Chondrocyte (in vitro differentiated cells): ENCODE measurements around the gene PRXL2B. TPM values are rescaled to one million over a fixed set of nuclear protein-coding genes. Genes with fewer than 3 reads are reported as not detected.
"Not testable (repeated sequence)": the region's sequence is repeated elsewhere in the genome, so short reads cannot be mapped to it uniquely, and the experiment has no call there.

ENCODE experiments used
- DNase-seq: peaks from one replicate; pipeline ENCODE4 v3.0.0; 2021; ENCODE audit warnings: mixed read lengths, low spot score
- H3K27ac Mint-ChIP-seq: one replicate; pipeline ENCODE4 v1.8.0; 2021; ENCODE audit warnings: mild to moderate bottlenecking, moderate library complexity, mixed read lengths; ENCODE audit not compliant: unreplicated experiment
- H3K27me3 Mint-ChIP-seq: 2 replicates; pipeline ENCODE4 v1.8.0; 2021; ENCODE audit warnings: low read depth, mixed read lengths
- H3K36me3 Mint-ChIP-seq: 2 replicates; pipeline ENCODE4 v1.8.0; 2021; ENCODE audit warnings: low read depth, mixed read lengths
- H3K4me1 Mint-ChIP-seq: 2 replicates; pipeline ENCODE4 v1.8.0; 2021; ENCODE audit warnings: low read depth, mild to moderate bottlenecking, mixed read lengths
- H3K4me3 Mint-ChIP-seq: one replicate; pipeline ENCODE4 v1.8.0; 2021; ENCODE audit warnings: mild to moderate bottlenecking, moderate library complexity, mixed read lengths; ENCODE audit not compliant: unreplicated experiment
- H3K9me3 Mint-ChIP-seq: 2 replicates; pipeline ENCODE4 v1.8.0; 2021; ENCODE audit warnings: low read depth, mixed read lengths
- CTCF ChIP-seq: fragments of 200-600 bp; sonication (generic); IDR thresholded peaks from 2 replicates; pipeline ENCODE4 v1.5.0; 2021; ENCODE audit warnings: antibody characterized with exemption, mild to moderate bottlenecking, moderate library complexity
- total RNA-seq: library from RNA; stranded (reverse); gene quantifications from 3 replicates; pipeline ENCODE4 v1.2.1, GENCODE V29; 2021

Gene PRXL2B
- total RNA-seq, 1 donor from 2014 or later = 25.6 TPM

- DNase-seq = no peak
- TF ChIP-seq CTCF = no peak
- no peak overlapping the region for H3K4me3 Mint-ChIP-seq
- no peak overlapping the region for H3K27ac Mint-ChIP-seq
- H3K4me1 Mint-ChIP-seq = peaks cover 3% of the 10 kb centered on the region
- H3K9me3 Mint-ChIP-seq = no peaks in the 10 kb centered on the region
- H3K27me3 Mint-ChIP-seq = peaks cover 3% of the 10 kb centered on the region
- H3K36me3 Mint-ChIP-seq = no peaks in the 10 kb centered on the region
These were observed 20.2 kb upstream of the PRXL2B start for GRCh38 chr1:2566101-2567045.

GRCh38 chr1:2567083-2567679 lies 19.4 kb upstream of the PRXL2B start:
- Mint-ChIP-seq H3K27ac (no peak overlapping the region), H3K4me1 (peaks cover 3% of the 10 kb centered on the region), H3K36me3 (no peaks in the 10 kb centered on the region), H3K4me3 (no peak overlapping the region), H3K9me3 (no peaks in the 10 kb centered on the region), H3K27me3 (peaks cover 3% of the 10 kb centered on the region)
- TF ChIP-seq CTCF = no peak
- no peak for DNase-seq

DNA sequence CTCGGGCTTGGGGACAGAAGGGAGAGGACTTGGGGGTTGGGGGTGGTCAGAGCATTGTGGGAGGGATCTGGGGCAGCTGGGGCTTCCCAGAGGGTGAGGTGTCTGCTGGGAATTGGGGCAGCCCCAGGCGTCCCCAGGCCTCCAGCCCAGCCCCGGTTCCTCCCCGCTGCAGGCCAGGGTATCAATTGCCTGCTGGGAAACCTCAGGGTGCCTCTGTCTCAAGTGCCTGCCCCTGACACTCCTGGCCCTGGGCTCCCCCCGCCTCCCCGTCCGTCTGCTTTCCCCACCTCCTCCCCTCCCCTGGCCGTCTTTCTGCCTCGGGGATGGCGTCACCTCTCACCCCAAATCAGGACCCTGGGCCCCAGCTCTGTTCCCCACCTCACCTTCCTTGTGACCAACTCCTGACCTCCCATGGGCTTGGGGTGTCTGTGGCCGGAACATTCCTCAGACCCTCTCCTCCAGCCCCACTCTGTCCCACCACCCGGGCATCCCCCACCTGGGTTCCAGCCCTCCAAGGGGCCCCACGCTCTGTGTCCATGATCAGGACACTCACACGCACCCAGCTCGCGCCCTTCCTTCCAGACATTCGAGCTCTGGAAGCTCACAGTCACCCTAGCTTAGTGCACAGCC lies 18.3 kb upstream of the PRXL2B start:
- not testable (repeated sequence) for H3K27me3 Mint-ChIP-seq, H3K27ac Mint-ChIP-seq, H3K4me1 Mint-ChIP-seq, H3K4me3 Mint-ChIP-seq, H3K9me3 Mint-ChIP-seq, DNase-seq, H3K36me3 Mint-ChIP-seq

- TF ChIP-seq CTCF = no peak
- H3K27me3 Mint-ChIP-seq = peaks cover 7% of the 10 kb centered on the region
- DNase-seq = no peak
- H3K36me3 Mint-ChIP-seq = peaks cover 3% of the 10 kb centered on the region
- H3K27ac Mint-ChIP-seq = no peak overlapping the region
- no peak overlapping the region for H3K4me3 Mint-ChIP-seq
- peaks cover 11% of the 10 kb centered on the region for H3K9me3 Mint-ChIP-seq
- peaks cover 3% of the 10 kb centered on the region for H3K4me1 Mint-ChIP-seq
These were observed 17.5 kb upstream of the PRXL2B start for GRCh38 chr1:2569060-2569459.

- H3K36me3 Mint-ChIP-seq, H3K4me1 Mint-ChIP-seq, H3K27ac Mint-ChIP-seq, DNase-seq, H3K27me3 Mint-ChIP-seq, H3K4me3 Mint-ChIP-seq: not testable (repeated sequence)
- H3K9me3 Mint-ChIP-seq = peaks cover 14% of the 10 kb centered on the region
These were observed 16.9 kb upstream of the PRXL2B start for GRCh38 chr1:2569703-2570102.

DNA sequence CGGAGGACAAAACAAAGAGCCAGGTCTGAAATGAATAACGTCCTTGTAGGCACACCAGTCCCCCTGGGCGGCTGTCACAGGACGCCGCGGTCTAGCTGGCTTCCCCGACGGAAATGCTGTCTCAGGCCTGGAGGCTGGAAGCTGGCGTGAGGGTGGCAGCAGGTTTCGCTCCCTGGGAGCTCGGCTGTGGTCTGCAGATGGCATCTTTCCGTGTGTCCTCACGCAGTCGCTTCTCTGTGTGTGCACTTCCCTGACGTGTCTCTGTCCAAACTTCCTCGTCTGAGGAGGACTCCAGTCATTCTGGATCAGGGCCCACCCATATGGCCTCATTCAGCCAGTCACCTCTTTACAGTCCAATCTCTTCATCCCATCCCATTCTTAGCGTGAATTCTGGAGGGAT lies 16.2 kb upstream of the PRXL2B start:
- no peak overlapping the region for H3K27ac Mint-ChIP-seq
- DNase-seq = no peak
- H3K36me3 Mint-ChIP-seq = peaks cover 3% of the 10 kb centered on the region
- no peak overlapping the region for H3K4me3 Mint-ChIP-seq
- H3K9me3 Mint-ChIP-seq = peaks cover 14% of the 10 kb centered on the region
- peaks cover 7% of the 10 kb centered on the region for H3K27me3 Mint-ChIP-seq
- TF ChIP-seq CTCF = no peak
- H3K4me1 Mint-ChIP-seq = peaks cover 3% of the 10 kb centered on the region
